T47D (cell line): ENCODE measurements around the gene MR1.

Experiments used
- DNase-seq, 2 experiments: peaks; one replicate each; pipeline versions ENCODE4 v3.0.0 to v3.0.0-alpha.2; 2011 to 2012; ENCODE audit warnings: low read depth in 1 of 2, low spot score in 1 of 2
- JUND ChIP-seq: IDR thresholded peaks from 2 replicates; pipeline ENCODE4 v1.6.1; 2012; ENCODE audit warnings: low read depth
- in situ Hi-C: cut with HindIII; loops from 2 replicates; pipeline ENCODE4 v1.10.0; 2016; ENCODE audit warnings: low sequenced_read_pairs, low pct_unique_long_range_greater_than_20kb

Gene MR1

DNA sequence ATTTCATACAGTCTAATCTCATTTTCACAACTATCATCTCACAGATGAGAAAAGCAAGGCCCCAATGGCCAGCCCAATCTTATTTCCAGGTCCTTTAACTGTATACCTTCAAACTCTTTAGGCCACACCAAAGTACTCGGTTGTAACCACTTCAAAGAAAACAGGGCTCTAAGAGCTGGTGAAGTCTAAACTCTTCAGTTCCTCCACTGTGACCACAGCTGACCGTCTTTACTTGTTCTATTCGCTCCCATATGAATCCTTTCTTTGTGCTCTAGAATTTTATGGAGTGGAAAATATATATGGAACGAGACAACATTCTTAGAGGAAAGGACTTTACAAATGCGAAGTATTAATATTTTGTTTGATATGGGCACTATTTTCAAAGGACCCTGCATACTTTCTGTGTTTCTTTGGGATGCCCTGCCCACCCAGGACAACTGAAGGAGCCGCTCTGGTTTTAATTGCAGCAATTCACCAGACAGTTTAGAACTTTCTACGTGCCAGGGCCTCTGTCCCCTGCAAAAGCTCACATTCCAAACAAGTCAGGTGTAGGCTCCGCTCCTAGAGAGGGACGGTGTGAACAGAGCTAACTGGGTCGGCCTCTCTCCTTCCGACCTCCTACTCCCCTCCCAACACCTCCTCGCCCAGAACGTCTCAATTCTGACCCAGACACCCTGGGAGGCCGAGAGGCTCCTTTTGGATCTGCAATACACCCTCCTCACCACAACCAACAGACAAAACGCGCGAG is 70.4 kb downstream of the MR1 start:
- TF ChIP-seq JUND = no peak
- peak in 1 of 2 experiments; percentile 81 for DNase-seq
- in situ Hi-C loops = no loop called here

DNA sequence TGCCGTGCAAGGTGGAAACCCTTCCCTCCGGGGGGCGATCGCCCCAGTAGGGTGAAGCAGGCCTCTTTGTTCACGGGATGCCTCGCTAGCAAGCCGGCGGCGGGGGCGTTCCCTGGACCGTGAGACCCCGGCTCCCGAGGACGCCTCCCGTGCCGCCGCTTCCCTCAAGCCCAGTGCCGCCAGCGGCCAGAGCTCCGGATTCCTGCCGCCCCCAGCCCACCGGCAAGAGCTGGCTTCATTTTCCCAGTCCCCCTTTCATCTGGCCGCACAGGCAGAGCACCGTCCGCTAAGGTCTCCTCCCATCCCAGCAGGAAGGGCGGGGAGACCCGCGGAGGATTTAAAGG is 71.0 kb downstream of the MR1 start:
- in situ Hi-C loops = no loop called here
- DNase-seq = no peak
- no peak for TF ChIP-seq JUND

DNA sequence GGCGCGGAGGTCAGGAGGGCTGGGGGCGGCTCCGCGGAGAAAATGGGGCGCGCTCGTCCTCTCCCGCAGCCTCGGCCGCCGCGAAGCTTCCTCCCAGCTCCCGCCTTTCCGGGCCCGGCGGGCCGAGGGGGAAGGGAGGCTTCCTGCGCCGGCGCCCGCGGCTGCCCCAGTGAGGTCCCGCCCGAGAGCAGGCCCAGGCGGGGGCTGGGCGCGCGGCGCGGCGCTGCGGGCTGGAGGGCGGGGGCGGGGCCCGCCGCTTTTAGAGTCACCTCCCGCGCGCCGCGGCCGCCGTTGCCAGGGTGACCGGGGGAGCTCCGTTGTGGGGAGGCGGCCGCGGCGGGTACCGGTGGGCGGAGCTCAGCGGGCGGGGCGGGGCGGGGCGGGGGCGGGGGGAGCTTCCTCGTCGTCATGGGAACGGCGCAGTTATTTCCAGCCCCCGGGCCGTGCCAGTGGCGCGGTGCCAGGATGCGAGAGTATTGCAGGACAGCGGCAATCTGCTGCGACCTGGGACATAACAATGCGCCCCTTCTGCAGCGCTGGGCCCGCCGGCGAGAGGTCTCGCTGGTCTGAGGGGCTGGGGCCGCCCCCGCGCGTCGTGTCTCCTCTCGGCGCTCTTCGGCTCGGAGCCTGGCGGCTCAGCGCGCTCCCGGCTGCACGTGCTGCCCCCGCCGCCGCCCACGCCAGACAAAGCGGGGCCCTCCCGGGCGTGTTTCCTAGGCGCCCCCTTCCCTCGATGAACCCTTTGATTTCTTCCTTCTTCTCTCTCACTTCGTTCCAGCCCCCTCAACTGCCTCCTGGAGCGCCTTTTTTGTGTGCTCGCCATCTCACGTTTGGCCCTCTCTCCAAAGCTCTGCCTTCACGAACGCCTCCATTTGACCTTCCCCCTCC is 71.6 kb downstream of the MR1 start:
- TF ChIP-seq JUND = no peak
- peak; percentile 94 to 97 for DNase-seq
- in situ Hi-C loops = no loop called here

DNA sequence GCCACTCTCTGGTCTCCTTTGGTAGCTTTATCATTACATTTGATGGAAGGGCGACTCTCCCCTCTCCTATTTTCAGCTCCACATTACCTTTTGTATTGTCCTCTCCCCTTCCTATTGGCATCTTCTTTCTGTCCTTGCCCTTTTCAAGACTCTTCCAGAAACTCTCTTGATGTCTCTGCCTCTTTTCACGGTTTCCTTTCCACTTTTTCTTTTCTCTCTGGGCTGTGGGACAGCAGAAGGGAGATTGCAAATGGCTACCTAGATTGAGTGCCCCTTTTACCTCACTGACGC is 72.2 kb downstream of the MR1 start:
- in situ Hi-C loops = no loop called here
- no peak for TF ChIP-seq JUND
- DNase-seq = no peak

DNA sequence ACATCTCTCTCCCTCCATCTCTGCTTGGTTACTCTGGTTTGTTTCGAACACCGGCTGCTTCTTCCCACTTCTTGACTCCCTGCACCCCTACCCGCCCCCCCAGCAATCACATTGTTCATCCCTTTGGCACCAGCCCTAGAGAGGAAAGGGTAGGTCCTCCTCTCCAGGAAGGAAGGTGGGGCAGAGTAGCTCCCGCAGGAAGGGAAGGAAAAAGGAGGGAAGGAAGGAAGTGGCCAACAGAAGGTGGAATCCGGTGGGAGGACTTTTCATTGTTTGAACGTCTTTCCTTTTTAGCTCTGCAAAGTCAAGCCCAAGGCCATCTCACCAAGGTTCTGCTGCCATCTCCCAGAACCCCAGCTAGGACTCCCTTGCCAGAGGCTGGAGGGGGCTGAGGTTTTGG is 72.7 kb downstream of the MR1 start:
- no peak for DNase-seq
- no peak for TF ChIP-seq JUND
- in situ Hi-C loops = no loop called here

DNA sequence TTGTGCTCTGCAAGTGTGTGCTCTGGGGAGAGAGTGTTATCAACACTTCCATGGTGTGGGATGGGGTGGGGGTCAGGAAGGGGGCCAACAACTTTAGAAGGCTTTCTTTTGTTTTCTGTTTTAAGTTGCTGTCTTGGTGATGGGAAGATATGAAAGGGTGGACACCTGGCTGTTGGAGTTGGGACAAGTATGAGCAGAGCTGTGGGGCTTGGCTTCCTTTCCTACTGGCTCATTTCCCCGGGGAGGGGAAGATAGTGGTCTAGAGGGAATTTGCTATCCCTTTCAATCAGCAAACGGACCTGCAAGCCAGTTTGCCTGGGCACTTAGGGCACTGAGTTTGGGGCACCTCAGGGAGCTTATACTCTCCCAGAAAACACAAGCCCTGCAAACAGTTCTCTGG is 73.9 kb downstream of the MR1 start:
- peak in 1 of 2 experiments; percentile 81 for DNase-seq
- in situ Hi-C loops = no loop called here
- no peak for TF ChIP-seq JUND

DNA sequence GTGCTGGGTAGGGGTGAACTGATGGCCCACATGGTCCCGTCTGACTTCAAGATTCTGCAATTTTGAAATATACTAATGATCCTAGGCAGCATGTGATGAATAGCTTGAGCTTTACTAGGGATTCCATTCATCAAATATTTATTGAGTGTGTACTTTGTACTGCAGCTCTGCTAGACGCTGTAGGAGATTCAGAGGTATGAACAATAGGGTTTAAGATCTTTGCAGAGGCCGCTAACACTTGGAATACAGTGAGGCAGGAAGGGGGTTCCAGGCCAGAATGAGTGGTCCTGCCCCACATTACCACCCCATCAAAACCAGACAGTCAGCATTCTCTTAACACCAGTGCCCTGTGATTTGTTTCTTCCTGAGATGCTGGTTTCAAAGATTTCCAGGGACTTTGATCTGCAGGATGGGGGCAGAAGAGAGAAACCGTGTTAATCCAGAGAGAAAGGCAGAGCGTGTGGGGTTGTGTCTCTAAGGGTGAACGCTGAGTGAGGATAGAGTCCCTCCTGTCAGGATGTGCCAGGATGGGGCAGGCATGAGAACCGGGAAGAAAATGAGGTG is 74.6 kb downstream of the MR1 start:
- no peak for TF ChIP-seq JUND
- no peak for DNase-seq
- in situ Hi-C loops = no loop called here

DNA sequence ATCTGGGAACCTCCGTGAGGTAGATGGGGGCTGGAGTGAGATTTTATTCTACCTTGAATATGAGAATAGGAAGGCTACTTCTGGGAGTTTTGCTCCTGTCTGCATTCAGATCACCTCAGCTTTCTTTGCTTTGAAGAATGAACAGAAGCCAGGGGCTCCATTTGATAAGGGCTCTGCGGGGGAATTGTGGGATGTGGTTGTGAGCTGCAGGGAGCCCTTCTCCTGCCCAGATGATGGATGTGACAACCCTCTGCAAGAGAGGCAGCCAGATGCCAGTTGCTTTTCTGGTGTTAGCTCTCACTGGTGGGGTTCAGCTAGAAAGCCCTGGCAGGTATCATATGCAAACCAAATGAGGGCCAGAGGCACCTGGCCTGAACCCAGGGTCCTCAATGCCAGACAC is 76.2 kb downstream of the MR1 start:
- TF ChIP-seq JUND = no peak
- in situ Hi-C loops = no loop called here
- DNase-seq = no peak
